Suppressor macrophage treated with lipopolysaccharide for 4 hours (primary cell): ENCODE measurements around the gene TAAR5.
"Not testable (repeated sequence)": the region's sequence is repeated elsewhere in the genome, so short reads cannot be mapped to it uniquely, and the experiment has no call there.

ENCODE experiments used
- DNase-seq: peaks from one replicate; pipeline ENCODE4 v3.0.0-alpha.2; 2020

The TAAR5 gene, protein sequence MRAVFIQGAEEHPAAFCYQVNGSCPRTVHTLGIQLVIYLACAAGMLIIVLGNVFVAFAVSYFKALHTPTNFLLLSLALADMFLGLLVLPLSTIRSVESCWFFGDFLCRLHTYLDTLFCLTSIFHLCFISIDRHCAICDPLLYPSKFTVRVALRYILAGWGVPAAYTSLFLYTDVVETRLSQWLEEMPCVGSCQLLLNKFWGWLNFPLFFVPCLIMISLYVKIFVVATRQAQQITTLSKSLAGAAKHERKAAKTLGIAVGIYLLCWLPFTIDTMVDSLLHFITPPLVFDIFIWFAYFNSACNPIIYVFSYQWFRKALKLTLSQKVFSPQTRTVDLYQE

DNA sequence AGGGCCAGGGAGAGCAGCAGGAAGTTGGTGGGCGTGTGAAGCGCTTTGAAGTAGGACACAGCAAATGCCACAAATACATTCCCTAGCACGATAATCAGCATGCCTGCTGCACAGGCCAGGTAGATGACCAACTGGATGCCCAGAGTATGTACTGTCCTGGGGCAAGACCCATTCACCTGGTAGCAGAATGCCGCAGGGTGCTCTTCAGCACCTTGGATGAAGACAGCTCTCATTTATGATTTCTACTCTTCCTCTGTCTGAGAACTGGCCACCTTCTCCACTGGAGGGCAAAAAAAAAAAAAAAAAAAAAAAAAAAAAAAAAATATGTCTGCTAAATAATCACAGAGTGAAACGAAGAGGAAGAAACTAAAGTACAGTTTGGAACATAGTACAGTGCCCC is at the start of gene TAAR5:
Gene TAAR5, minus strand, starts transcription at position 288 of the 400 bp plus-strand sequence. Its CDS starts 55 bp downstream, at position 233.
- no peak for DNase-seq

DNA sequence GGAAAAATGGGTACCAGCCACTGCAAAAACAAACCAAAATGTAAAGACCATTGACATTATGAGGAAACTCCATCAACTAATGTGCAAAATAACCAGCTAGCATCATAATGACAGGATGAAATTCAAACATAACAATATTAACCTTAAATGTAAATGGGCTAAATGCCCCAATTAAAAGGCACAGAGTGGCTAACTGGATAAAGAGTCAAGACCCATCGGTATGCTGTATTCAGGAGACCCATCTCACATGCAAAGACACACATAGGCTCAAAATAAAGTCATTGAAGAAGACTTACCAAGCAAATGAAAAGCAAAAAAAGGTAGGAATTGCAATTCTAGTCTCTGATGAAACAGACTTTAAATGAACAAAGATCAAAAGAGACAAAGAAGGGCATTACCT is 47.6 kb upstream of the TAAR5 start:
- DNase-seq, result not testable (repeated sequence)

DNA sequence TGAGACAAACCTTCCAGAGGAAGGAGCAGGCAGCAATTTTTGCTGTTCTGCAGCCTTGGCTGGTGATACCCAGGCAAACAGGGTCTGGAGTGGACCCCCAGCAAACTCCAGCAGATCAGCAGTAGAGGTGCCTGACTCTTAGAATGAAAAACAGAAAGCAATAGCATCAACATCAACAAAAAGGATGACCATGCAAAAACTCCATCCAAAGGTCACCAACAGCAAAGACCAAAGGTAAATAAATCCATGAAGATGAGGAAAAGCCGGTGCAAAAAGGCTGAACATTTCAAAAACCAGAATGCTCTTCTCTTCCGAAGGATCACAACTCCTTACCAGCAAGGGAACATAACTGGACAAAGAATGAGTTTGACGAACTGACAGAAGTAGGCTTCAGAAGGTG is 46.4 kb upstream of the TAAR5 start:
- not testable (repeated sequence) for DNase-seq

DNA sequence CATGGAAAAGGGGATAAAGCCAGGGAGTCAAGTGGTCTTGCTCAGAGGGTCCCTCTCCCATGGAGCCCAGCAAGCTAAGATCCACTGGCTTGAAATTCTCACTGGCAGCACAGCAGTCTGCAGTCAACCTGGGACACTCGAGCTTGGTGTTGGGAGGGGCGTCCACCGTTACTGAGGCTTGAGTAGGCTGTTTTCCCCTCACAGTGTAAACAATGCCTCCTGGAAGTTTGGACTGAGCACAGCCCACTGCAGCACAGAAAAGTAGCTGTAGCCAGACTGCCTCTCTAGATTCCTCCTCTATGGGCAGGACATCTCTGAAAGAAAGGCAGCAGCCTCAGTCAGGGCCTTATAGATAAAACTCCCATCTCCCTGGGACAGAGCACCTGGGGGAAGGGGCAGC is 45.7 kb upstream of the TAAR5 start:
- not testable (repeated sequence) for DNase-seq

DNA sequence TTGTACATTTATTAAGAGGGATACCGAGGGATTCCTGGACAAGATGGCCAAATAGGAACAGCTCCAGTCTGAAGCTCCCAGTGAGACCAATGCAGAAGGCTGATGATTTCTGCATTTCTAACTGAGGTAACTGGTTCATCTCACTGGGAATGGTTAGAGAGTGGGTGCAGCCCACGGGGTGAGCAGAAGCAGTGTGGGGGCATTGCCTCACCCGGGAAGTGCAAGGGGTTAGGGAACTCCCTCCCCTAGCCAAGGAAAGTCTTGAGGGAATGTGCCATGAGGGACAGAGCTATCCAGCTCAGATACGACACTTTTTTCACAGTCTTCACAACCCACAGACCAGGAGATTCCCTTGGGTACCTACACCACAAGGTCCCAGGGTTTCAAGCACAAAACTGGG is 45.3 kb upstream of the TAAR5 start:
- DNase-seq, result no peak

DNA sequence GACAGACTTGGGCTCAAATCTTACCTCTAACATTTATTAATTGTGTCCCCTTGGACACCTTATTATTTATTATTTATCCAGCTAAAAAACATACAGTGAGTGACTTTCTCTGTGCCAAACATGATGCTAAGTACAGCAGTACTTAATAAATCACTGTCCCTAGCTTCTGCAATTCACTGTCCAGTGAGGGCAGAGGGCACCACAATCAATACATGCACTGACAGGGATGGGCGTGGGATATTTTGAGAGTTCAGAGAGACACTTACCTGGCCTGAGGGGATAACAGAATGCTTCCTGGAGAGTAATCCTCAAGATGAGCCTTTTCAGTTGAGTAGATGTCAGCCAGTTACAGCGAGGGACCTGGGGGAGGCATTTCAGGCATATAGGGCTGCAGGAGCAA is 43.8 kb upstream of the TAAR5 start:
- DNase-seq, result no peak

DNA sequence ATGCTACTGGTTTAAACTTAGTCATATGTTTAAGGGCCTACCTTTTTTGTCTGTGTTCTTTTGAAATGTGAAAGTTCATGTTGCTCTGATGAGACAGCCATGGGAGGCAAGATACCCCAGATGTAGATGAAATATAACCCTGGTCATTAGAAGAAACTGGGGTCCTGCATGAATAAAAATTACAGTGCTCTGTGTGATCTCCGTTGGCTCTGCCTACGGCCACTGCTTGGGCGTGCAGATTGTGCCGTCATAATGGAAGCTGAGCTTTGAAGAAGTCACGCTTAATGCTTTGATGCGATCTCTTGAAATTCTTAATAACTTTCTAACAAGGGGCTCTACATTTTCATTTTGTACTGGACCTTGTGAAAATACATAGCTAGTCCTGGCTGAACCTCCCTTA is 34.6 kb upstream of the TAAR5 start, which contains the start of gene TAAR2:
Gene TAAR2, minus strand, starts transcription at position 101 of the 400 bp plus-strand sequence. Its CDS starts 0 bp downstream, at position 101.
- DNase-seq, result no peak

DNA sequence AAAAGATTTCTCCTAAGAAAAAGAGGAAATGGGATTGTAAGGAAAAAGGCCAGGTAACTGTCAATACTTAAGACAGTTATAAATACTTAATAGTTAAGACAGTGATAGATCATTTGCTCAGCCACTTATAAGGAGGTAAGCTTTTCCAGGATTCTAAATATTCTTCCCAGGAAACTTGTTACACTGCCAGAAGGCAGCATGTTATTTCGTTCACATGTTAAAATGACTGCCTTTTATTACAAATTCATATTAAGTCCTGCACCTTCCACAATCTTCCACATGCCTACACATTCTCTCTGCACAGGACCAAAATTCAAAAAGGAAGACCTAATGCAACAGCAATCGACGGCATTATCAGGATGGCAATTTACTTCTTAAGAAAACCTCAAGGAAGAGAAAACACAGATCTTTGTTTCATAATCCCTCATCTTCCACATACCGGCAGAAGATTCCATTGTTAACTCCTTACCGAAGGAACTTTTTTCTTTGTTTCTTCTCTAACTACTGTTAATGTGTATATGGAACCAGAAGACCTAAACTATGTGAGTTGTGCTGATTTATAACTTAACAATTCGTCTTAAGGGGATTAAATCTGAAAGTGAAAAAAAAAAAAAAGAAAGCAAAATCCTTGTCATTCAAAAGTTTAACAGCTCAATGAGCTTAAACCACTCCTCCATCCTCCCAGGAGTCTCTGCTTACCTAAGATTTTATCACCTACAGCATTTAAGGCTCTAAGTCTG is 33.7 kb upstream of the TAAR5 start:
- no peak for DNase-seq

DNA sequence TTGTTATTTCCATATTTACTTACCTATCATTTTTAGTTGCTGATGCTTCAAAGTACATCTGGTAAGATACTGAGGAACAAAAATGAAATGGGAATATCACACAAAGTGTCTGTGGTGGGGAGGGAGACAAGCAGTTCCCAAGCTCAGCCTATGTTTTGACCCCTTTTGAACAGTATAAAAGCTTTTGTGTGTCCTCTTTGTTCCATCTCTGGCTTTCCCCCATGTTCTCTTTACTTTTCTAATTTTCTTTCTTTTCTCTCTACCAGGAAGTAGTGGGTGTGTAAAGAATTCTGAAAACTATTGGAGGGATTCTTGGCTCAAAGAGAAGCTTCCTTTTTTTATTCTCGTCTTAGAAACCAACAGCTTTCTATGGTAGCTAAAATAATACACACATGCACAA is 27.1 kb upstream of the TAAR5 start:
- DNase-seq, result no peak

DNA sequence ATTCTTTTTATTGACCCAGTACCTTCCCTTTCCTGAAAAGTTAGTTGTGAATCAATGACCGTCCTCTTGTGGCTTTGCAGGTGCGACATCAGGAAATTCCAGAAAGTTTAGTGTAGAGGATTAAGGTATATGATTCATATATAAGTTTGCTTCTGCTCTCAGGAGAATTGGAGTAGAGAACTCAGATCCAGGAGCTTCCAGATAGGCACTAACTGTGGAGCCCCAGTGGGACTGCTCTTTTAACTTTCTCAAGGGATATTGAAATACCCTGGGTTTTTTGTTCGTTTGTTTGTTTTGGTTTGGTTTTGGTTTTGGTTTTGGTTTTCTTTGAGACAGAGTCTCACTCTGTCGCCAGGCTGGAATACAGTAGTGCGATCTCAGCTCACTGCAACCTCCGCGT is 25.0 kb upstream of the TAAR5 start:
- peak; percentile 11 for DNase-seq

DNA sequence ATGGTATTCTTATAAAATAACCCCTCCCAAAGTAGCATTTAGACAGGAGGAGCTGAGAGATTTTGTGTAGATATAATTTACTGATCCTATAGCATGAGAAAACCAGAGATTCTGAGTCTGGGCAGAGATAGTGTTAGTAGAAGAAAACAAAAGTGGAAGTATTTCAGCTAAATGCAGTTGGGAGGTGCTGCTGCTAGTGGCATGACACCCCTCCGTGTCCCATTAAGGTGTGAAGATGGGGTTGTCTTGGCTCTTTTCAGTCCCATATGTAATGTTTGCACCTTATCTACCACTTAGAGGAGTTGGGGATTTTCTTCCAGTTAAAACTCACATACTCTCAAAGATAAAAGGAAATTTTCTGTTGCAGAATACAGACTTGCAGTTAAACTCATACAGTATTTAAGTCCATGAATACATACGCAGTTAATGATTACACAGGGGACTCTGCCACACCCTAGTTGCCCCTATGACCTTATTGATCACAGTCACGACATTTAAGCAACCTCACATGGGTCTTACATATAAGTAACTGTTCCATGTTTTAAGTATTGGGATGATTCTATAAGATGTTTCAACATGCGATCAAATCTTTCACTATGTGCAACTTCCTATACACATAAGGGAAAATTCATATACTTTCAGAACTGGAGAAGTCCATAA is 23.0 kb upstream of the TAAR5 start:
- DNase-seq, result no peak

DNA sequence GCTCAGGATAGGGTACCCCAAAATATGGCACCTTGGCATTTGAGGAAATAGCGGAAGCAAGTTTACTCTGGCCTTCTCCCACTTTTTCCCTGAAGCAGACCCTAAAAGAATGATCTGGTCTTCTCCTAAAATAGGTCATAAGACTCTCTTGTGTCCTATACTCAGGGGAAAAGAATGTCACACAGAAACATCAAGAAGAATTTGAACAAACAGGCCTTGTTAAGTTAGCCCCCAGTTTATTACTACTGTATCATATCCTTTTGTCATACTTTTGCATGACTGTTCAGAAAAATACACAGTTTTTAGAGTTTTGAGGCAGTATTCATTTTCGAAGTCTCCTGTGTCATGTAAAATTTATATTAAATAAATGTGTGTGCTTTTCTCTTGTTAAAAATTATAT is 22.1 kb upstream of the TAAR5 start:
- no peak for DNase-seq

DNA sequence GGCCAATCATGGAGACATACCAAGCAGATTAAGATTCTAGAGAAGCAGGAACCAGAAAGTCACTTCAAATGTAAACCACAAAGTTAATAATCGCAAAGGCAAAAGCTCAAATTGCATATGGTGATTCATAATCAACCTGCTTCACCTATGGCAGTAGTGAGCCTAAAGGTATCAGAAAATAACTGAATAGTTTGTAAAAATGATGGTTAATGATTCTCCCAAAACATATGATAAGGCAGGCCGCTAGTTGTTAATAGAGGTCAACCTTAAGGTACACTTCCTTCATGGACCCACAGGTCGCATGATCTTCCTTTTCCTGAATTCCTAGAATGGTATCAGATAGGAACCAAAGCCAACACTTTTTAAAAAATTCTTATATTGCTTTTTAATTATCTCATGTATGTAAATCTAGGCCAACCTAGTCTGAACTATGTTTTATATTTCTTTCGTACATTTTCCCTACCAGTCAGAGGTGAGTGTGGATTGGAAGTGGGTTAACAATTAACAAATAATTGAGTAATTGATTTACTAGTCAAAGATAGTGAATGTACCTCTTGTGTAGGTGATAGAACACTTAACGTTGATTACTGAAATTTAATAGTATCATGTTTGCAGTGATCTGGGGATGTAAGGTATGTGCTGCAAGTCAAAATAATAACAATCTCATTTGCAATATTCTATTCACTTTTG is 18.1 kb upstream of the TAAR5 start:
- no peak for DNase-seq

DNA sequence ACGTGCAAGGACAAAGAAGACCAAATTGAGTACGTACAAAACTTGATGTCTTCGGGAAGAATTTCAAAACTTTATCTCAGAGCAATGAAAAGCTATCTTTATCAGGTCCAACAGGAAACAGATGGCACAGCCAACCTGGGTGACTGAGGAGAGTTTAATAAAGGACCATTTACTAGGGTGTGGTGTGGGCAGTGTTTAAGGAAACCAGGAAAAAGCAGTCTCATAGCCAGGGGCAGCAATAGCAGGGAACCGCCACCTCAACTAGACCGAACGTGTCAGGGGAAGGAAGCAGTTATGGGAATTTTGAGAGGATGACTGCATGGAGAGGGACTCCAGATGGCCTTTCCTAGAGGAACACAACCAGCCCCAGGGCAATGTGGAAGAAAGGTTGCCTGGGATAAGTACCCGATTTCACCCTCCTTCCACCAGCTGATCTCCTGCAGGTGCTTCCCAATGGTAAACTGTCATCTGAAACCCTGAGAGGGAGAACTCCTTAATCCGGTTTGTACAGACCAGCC is 15.2 kb upstream of the TAAR5 start:
- no peak for DNase-seq

DNA sequence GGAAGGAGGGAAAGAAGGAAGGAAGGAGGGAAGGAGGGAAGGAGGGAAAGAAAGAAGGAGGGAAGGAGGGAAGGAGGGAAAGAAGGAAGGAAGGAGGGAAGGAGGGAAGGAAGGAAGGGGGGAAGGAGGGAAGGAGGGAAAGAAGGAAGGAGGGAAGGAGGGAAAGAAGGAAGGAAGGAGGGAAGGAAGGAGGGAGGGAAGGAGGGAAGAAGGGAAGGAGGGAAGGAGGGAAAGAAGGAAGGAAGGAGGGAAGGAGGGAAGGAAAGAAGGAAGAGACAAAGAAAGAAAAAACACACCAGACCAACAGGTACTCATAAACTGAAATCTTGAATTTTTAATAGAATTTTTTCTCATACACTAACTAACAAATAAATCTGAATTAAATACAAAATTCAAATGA is 11.4 kb upstream of the TAAR5 start:
- DNase-seq, result not testable (repeated sequence)

DNA sequence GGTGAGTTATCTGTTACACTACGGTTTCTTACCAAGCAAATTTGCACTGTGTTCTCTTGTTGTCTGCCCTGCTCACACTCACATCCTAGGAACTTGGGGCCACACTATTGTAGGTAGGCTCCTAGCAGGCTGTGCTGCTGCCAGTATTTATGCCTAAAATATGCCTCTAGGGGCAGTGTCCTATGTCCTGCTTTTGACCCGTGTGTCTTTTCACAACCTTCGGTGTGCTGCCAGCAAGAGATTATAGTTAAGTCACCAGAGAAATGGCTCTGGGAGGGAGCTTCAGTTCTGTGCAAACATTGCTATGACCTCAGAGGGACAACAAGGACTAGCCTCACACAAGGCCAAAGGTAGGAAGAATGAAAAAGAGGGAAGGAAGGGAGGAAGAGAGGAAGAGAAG is 8.9 kb upstream of the TAAR5 start:
- peak; percentile 16 for DNase-seq

DNA sequence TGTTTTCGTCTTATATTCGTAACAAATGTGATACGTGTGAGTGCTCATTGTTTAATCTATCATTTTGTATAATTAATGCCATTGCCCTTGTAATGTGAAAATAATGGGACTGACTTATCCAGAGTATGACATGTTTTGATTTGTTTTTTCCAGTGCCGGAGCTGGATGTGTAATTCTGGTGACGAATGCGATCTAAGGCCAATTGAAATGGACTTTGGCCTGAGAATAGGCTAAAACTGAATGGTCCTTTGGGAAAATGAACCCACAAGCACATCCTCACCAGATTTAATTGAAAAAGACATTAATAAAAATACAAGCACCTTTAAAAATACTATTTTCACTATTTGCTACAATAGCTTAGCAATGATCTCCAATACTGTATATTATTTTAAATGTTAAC is 6.7 kb upstream of the TAAR5 start:
- DNase-seq, result no peak

DNA sequence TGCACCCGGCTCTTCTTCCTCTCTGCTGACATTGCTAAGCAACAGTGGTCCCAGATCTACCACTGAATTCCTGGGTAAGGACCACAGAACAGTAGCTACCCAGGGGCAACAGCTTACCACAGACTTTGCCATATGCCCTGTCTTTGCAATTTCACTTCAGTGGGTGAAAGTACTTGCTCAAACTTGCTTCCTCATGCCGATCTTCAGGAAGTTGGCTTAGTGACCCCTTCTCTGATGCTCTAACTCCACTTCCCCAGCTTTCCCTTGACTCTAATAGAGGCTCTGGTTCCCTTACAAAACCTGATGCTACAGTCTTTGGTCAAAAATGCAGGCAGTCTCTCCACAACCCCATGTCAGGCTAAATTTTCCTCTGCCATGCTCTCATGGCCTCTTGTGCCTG is 3.3 kb upstream of the TAAR5 start:
- peak; percentile 29 for DNase-seq

DNA sequence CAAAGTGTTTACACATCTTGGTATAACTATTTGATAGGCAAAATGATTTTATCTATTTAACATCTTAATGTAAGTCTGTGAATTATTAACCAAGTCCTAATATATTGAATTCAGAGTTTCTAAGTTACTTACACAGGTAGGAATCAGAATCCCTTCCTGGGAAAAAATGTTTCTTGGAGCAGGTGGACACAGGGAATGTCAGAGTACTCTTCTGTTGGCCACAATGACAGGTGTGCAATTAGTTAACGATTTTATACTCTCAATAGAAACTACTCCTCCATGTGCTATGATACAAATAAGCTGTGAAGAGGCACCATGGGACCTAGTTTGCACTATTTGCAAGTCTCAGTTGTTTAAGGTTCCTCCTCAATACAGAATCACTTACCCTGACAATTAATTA is 821 bp upstream of the TAAR5 start:
- no peak for DNase-seq

DNA sequence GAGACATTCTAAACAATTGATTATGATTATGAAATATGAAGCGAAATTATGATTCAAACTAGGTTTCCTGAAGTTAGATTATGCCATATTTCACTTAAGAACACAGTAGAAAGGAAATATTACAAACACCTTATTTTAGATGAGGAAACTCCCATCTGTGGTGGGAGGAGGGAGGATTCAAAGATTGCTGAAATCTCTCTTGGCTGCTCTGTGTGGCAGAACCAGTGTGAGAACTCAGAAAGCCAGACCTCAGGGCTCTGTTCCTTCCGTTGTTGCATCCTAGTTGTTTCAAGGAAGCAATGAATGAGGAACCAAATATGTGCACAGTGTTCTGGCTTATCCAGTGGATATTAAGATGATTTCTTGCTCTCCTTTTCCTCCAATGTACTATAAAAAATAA is 2.1 kb downstream of the TAAR5 start:
- DNase-seq, result peak; percentile 38

DNA sequence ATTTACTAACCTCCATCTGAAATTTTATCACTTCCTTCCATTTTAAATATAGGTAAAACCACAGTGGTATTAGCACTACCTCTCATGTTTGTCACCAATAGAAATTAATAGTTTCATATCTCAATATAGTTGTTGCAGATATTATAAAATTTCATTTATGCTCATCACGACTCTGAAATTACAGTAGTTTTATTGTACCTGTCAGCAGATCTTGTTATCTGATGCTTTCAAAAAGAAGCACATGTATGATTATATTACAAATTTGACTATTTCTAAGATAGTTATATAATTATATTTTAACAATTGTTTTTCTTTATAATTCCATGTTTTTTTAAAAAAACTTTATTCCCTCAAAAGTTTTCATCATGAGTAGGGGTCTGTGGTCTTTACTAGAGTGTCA is 4.8 kb downstream of the TAAR5 start:
- DNase-seq, result no peak

DNA sequence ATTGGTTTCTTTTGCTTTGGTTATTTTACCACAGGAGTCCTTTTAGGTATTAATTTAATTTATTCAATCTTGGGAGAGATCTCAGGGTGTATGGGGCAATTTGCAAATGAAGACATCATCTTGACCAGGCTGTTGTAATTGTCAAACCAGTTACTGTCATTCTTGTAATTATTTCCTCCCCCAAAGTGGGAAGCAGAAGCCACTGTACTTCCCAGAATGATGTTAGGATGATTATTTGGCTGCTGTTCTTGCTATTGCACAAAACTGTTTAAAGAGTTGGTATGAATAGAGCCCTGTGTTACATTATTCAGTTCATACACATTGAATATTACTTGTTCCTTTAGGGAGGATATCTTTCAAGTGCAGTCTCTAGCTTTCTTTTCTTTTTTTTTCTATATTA is 17.8 kb downstream of the TAAR5 start:
- peak; percentile 59 for DNase-seq

DNA sequence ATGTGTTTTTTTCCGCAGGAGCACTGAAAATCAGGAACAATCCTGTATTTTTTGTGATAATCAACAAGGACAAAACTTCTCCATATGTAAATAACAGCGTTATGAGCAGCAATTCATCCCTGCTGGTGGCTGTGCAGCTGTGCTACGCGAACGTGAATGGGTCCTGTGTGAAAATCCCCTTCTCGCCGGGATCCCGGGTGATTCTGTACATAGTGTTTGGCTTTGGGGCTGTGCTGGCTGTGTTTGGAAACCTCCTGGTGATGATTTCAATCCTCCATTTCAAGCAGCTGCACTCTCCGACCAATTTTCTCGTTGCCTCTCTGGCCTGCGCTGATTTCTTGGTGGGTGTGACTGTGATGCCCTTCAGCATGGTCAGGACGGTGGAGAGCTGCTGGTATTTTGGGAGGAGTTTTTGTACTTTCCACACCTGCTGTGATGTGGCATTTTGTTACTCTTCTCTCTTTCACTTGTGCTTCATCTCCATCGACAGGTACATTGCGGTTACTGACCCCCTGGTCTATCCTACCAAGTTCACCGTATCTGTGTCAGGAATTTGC is 19.2 kb downstream of the TAAR5 start, which contains the start of gene TAAR6:
Gene TAAR6, plus strand, starts transcription at position 102 of the 557 bp plus-strand sequence. Its CDS starts 0 bp downstream, at position 102.
- no peak for DNase-seq
